ENCODE results near the gene NBEA. TPM values are rescaled to one million over a fixed set of nuclear protein-coding genes. Genes with fewer than 3 reads are reported as not detected.
"Not testable (repeated sequence)": the region's sequence is repeated elsewhere in the genome, so short reads cannot be mapped to it uniquely, and the experiment has no call there.

NBEA gene
- total RNA-seq, 1 experiment from 2014 or later, result 4.4 TPM

DNA sequence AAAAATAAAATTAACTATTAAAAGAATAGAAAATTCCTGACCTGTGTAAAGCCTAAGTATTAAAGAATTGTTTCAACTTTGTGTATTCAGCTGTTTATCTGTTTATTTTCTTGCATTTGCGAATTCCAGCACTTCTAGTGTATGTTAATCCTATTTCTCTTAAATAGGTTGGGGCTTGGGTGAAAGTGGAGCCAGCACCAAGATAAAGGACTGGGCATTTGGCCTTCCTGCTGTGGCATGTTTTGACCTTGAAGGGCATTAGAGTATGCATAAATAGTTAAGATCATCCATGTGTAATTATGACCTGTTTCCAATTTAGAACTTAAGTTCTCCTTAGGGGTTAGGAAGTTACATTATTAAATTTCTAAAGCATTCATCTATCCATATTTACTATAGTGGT is 151.3 kb downstream of the NBEA start:
- Histone ChIP-seq H3K9me3 (ENCODE audit: low read length) (no peaks in the 10 kb centered on the region), H3K9me2 (replicated peaks; ENCODE audit: low read length) (no peaks in the 10 kb centered on the region), H4K20me1 (ENCODE audit: low read length) (no peaks in the 10 kb centered on the region), H3K4me3 (ENCODE audit: low read length) (no peak overlapping the region), H3K27me3 (ENCODE audit: low read length) (no peaks in the 10 kb centered on the region), H3F3A (ENCODE audit: low read length, unreplicated experiment) (no peaks in the 10 kb centered on the region), H3K79me2 (ENCODE audit: low read length) (no peaks in the 10 kb centered on the region), H3K27ac (ENCODE audit: low read length) (no peak overlapping the region), H3K9ac (ENCODE audit: low read length) (no peak overlapping the region), H3K4me1 (ENCODE audit: insufficient read depth, low read length) (no peaks in the 10 kb centered on the region), H3K36me3 (ENCODE audit: low read depth, low read length) (no peaks in the 10 kb centered on the region), H3K4me2 (ENCODE audit: low read length) (no peak overlapping the region), H2AFZ (ENCODE audit: low read length) (no peak overlapping the region)
- POLR2A ChIA-PET (ENCODE audit: unreplicated experiment), result no interaction called here
- ATAC-seq, result no peak
- TF ChIP-seq EZH2phosphoT487 (IDR thresholded peaks at IDR 0.05; ENCODE audit: borderline replicate concordance, low read length) (no peak), EZH2 (IDR thresholded peaks at IDR 0.05; ENCODE audit: low read length, unreplicated experiment) (no peak)
- TF ChIP-seq, protein P1, sequence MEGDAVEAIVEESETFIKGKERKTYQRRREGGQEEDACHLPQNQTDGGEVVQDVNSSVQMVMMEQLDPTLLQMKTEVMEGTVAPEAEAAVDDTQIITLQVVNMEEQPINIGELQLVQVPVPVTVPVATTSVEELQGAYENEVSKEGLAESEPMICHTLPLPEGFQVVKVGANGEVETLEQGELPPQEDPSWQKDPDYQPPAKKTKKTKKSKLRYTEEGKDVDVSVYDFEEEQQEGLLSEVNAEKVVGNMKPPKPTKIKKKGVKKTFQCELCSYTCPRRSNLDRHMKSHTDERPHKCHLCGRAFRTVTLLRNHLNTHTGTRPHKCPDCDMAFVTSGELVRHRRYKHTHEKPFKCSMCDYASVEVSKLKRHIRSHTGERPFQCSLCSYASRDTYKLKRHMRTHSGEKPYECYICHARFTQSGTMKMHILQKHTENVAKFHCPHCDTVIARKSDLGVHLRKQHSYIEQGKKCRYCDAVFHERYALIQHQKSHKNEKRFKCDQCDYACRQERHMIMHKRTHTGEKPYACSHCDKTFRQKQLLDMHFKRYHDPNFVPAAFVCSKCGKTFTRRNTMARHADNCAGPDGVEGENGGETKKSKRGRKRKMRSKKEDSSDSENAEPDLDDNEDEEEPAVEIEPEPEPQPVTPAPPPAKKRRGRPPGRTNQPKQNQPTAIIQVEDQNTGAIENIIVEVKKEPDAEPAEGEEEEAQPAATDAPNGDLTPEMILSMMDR (conservative IDR thresholded peaks at IDR 0.05; ENCODE audit: low read depth, low read length), result no peak
- DNase-seq, result no peak
- intact Hi-C loops (cut with micrococcal nuclease), result no loop called here
- BruUV-seq (replicated peaks), result no TSS peak
- CTCF ChIA-PET, result no interaction called here

DNA sequence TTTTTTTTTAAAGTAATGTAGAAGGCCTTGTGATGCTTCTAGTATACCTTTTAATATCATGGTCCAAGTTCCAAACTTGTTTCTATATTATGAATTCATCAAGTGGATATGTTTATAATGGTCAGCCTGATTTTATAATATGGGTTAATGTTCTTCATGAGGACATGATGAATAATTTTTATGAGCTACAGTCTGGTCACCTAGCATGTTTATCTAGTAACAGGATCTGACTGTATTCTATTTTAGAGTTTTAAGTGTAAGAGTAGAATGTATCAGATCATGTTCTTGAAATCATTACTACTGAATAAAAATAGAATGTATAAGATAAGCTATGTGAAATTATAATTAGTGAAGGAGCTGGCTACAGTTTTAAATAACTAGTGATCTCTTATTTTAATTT is 164.7 kb downstream of the NBEA start:
- ATAC-seq (peak; percentile 84), DNase-seq (peak; percentile 61)
- H3K27ac ChIP-seq (ENCODE audit: low read length); H3K4me3 ChIP-seq (ENCODE audit: low read length); H3K36me3 ChIP-seq (ENCODE audit: low read depth, low read length); H3K9me3 ChIP-seq (ENCODE audit: low read length); CTCF ChIA-PET; H3K9ac ChIP-seq (ENCODE audit: low read length); POLR2A ChIA-PET (ENCODE audit: unreplicated experiment); H3K9me2 ChIP-seq (replicated peaks; ENCODE audit: low read length); H3F3A ChIP-seq (ENCODE audit: low read length, unreplicated experiment); H3K79me2 ChIP-seq (ENCODE audit: low read length); BruUV-seq (replicated peaks); H4K20me1 ChIP-seq (ENCODE audit: low read length); H2AFZ ChIP-seq (ENCODE audit: low read length); H3K4me2 ChIP-seq (ENCODE audit: low read length); H3K27me3 ChIP-seq (ENCODE audit: low read length): not testable (repeated sequence)
- intact Hi-C loops (cut with micrococcal nuclease), result loop anchor here (1.0 kb wide), 1 partner anchor 385 kb away; no protein-coding TSS in a partner anchor
- H3K4me1 ChIP-seq (ENCODE audit: insufficient read depth, low read length), result peaks cover 28% of the 10 kb centered on the region

DNA sequence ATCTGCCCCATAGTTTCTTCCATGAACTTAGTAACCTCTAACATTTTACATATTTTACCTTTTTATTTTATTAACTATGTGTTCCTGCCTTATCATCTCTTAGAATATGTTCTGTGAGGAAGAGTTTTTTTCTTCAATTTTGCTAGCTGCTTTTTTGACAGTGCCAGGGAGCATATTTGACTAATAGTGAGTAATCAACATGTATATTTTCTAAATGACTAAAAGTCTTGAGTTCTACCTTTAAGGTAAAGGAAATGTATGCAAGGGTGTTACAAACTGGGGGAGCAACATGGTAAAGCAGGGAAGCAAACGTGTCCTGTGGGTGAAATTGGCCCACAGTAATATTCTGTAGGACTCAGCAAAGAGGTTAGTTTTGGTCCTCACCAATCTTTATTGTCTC is 165.5 kb downstream of the NBEA start:
- POLR2A ChIA-PET (ENCODE audit: unreplicated experiment), result no interaction called here
- Histone ChIP-seq H3K4me2 (ENCODE audit: low read length) (peak overlapping the region; percentile 16), H3K27me3 (ENCODE audit: low read length) (no peaks in the 10 kb centered on the region), H3K27ac (ENCODE audit: low read length) (no peak overlapping the region), H3F3A (ENCODE audit: low read length, unreplicated experiment) (no peaks in the 10 kb centered on the region), H3K9me2 (replicated peaks; ENCODE audit: low read length) (no peaks in the 10 kb centered on the region), H3K4me3 (ENCODE audit: low read length) (no peak overlapping the region), H3K9ac (ENCODE audit: low read length) (no peak overlapping the region), H3K36me3 (ENCODE audit: low read depth, low read length) (no peaks in the 10 kb centered on the region), H3K9me3 (ENCODE audit: low read length) (no peaks in the 10 kb centered on the region), H3K79me2 (ENCODE audit: low read length) (no peaks in the 10 kb centered on the region), H3K4me1 (ENCODE audit: insufficient read depth, low read length) (peaks cover 28% of the 10 kb centered on the region), H4K20me1 (ENCODE audit: low read length) (no peaks in the 10 kb centered on the region), H2AFZ (ENCODE audit: low read length) (no peak overlapping the region)
- CTCF ChIA-PET, result interaction anchor here (0.7 kb wide), 1 partner anchor 615 kb away, joined by 3 read pairs; no protein-coding TSS in a partner anchor
- BruUV-seq (replicated peaks), result no TSS peak
- DNase-seq (peak; percentile 43), ATAC-seq (peak; percentile 64)
- intact Hi-C loops (cut with micrococcal nuclease), result no loop called here
- no peak for TF ChIP-seq EZH2 (IDR thresholded peaks at IDR 0.05; ENCODE audit: low read length, unreplicated experiment)
- TF ChIP-seq, protein P1 (conservative IDR thresholded peaks at IDR 0.05; ENCODE audit: low read depth, low read length), result no peak
- TF ChIP-seq EZH2phosphoT487 (IDR thresholded peaks at IDR 0.05; ENCODE audit: borderline replicate concordance, low read length), result no peak

DNA sequence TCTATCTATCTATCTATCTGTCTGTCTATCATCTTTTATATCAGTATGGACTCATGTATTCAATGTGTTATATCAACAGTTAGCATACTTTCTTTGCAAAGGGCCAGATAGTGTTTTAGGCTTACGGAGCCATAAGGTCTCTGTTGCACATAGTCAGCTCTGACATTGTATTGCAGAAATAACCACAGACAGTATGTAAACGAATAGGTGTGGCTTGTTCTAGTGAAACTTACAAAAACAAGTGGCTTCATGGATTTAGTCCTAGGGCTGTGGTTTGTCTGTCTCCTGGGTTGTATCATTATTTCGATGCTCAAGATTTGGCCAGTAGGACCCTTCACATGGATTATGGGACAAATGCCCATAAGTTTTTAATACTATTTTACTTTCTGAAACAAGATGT is 171.5 kb downstream of the NBEA start:
- H3K27ac ChIP-seq (ENCODE audit: low read length); H3K4me2 ChIP-seq (ENCODE audit: low read length); H3K9ac ChIP-seq (ENCODE audit: low read length); H3K79me2 ChIP-seq (ENCODE audit: low read length); ATAC-seq; DNase-seq; H3K4me3 ChIP-seq (ENCODE audit: low read length); H3F3A ChIP-seq (ENCODE audit: low read length, unreplicated experiment); POLR2A ChIA-PET (ENCODE audit: unreplicated experiment); BruUV-seq (replicated peaks); H4K20me1 ChIP-seq (ENCODE audit: low read length); H3K27me3 ChIP-seq (ENCODE audit: low read length); H3K4me1 ChIP-seq (ENCODE audit: insufficient read depth, low read length); H3K9me2 ChIP-seq (replicated peaks; ENCODE audit: low read length); H2AFZ ChIP-seq (ENCODE audit: low read length); H3K36me3 ChIP-seq (ENCODE audit: low read depth, low read length); H3K9me3 ChIP-seq (ENCODE audit: low read length); intact Hi-C loops (cut with micrococcal nuclease); CTCF ChIA-PET: not testable (repeated sequence)
